ENCODE data around the gene TMEM126A.
"Not testable (repeated sequence)": the region's sequence is repeated elsewhere in the genome, so short reads cannot be mapped to it uniquely, and the experiment has no call there.

TMEM126A gene

GRCh38 chr11:85647604-85648299, at the start of gene TMEM126A:
TSS of gene TMEM126A (plus strand) at chr11:85647967. CDS start at chr11:85650256, 2,289 bp downstream.
- TF ChIP-seq POLR2A (IDR thresholded peaks at IDR 0.05; ENCODE audit: low read length) (peak; percentile 97), GATA1 (IDR thresholded peaks at IDR 0.05; ENCODE audit: low read depth, low read length) (no peak)
- peak; percentile 89 to 92 for DNase-seq

GRCh38 chr11:85599083-85599482, 48.7 kb upstream of the TMEM126A start:
- no peak for DNase-seq
- no peak for TF ChIP-seq POLR2A (IDR thresholded peaks at IDR 0.05; ENCODE audit: low read length)
- TF ChIP-seq GATA1 (IDR thresholded peaks at IDR 0.05; ENCODE audit: low read depth, low read length): no peak

GRCh38 chr11:85602526-85603213, 45.1 kb upstream of the TMEM126A start:
- DNase-seq: no peak
- TF ChIP-seq GATA1 (IDR thresholded peaks at IDR 0.05; ENCODE audit: low read depth, low read length): no peak

- TF ChIP-seq POLR2A (IDR thresholded peaks at IDR 0.05; ENCODE audit: low read length) (no peak), GATA1 (IDR thresholded peaks at IDR 0.05; ENCODE audit: low read depth, low read length) (no peak)
- no peak for DNase-seq
Observed at GRCh38 chr11:85603220-85603619, 44.5 kb upstream of the TMEM126A start.

GRCh38 chr11:85606237-85606636, 41.5 kb upstream of the TMEM126A start:
- not testable (repeated sequence) for DNase-seq

GRCh38 chr11:85608621-85609020, 39.1 kb upstream of the TMEM126A start:
- DNase-seq: not testable (repeated sequence)

- not testable (repeated sequence) for DNase-seq
Observed at GRCh38 chr11:85609286-85609685, 38.5 kb upstream of the TMEM126A start.

GRCh38 chr11:85611643-85612042, 36.1 kb upstream of the TMEM126A start:
- DNase-seq: not testable (repeated sequence)

- no peak for DNase-seq
- TF ChIP-seq GATA1 (IDR thresholded peaks at IDR 0.05; ENCODE audit: low read depth, low read length) (no peak), POLR2A (IDR thresholded peaks at IDR 0.05; ENCODE audit: low read length) (no peak)
Observed at GRCh38 chr11:85619499-85619898, 28.3 kb upstream of the TMEM126A start.

GRCh38 chr11:85620256-85620655, 27.5 kb upstream of the TMEM126A start:
- DNase-seq: no peak
- TF ChIP-seq POLR2A (IDR thresholded peaks at IDR 0.05; ENCODE audit: low read length): no peak
- TF ChIP-seq GATA1 (IDR thresholded peaks at IDR 0.05; ENCODE audit: low read depth, low read length): no peak

GRCh38 chr11:85626496-85626895, 21.3 kb upstream of the TMEM126A start:
- TF ChIP-seq POLR2A (IDR thresholded peaks at IDR 0.05; ENCODE audit: low read length) (peak; percentile 15), GATA1 (IDR thresholded peaks at IDR 0.05; ENCODE audit: low read depth, low read length) (no peak)
- DNase-seq: peak in 1 of 2 experiments; percentile 7

GRCh38 chr11:85627332-85627997, 20.3 kb upstream of the TMEM126A start, which contains the start of gene DLG2:
TSS of gene DLG2 (minus strand) at chr11:85627344.
- TF ChIP-seq POLR2A (IDR thresholded peaks at IDR 0.05; ENCODE audit: low read length): no peak
- no peak for TF ChIP-seq GATA1 (IDR thresholded peaks at IDR 0.05; ENCODE audit: low read depth, low read length)
- DNase-seq: peak; percentile 29 to 58

- TF ChIP-seq POLR2A (IDR thresholded peaks at IDR 0.05; ENCODE audit: low read length) (peak; percentile 83), GATA1 (IDR thresholded peaks at IDR 0.05; ENCODE audit: low read depth, low read length) (no peak)
- DNase-seq: peak; percentile 97
Observed at GRCh38 chr11:85627998-85628770, 19.6 kb upstream of the TMEM126A start, which contains the start of gene TMEM126B. TSS of gene TMEM126B (plus strand) at chr11:85628593. CDS start at chr11:85628608, 15 bp downstream.

GRCh38 chr11:85628771-85629341, 18.9 kb upstream of the TMEM126A start:
- no peak for DNase-seq
- TF ChIP-seq POLR2A (IDR thresholded peaks at IDR 0.05; ENCODE audit: low read length) (peak; percentile 29), GATA1 (IDR thresholded peaks at IDR 0.05; ENCODE audit: low read depth, low read length) (no peak)

Data from erythroblast (primary cell).